K562 (cell line): ENCODE data around the gene BRAP. TPM values are rescaled to one million over a fixed set of nuclear protein-coding genes. Genes with fewer than 3 reads are reported as not detected.

ENCODE experiments used
- ATAC-seq: fragments of 200-7000 bp; cut with Tn5 transposase; 3 replicates; pipeline ENCODE4 v1.9.1; 2020; ENCODE audit warnings: moderate library complexity
- BruUV-seq: library from RNA; stranded (reverse); fragments of 400-500 nt; replicated peaks from 2 replicates; lab custom pipeline; 2021; lab: Mats Ljungman, UMichigan
- CTCF ChIA-PET: fragments of 300-600 bp; formaldehyde crosslinking; extraction: SDS; loops from one replicate; lab custom pipeline; 2021; ENCODE audit warnings: low intra/inter-chr PET ratio; lab: Yijun Ruan, JAX
- POLR2A ChIA-PET: fragments of 300-600, 350-650 bp; sonication (Branson Sonifier 250); formaldehyde crosslinking; extraction: SDS; loops from one replicate; lab custom pipeline; 2021; ENCODE audit warnings: antibody characterized with exemption, inconsistent platforms; lab: Yijun Ruan, JAX
- DNase-seq, 4 experiments: peaks; one replicate each; pipeline versions ENCODE4 v3.0.0 to v3.0.0-alpha.2; 2011 to 2018; ENCODE audit warnings: low spot score in 3 of 4, mixed read lengths in 3 of 4; ENCODE audit errors: extremely low read depth in 1 of 4
- FAIRE-seq: peaks from 2 replicates; lab custom pipeline; 2011; peaks lifted over from hg19 to GRCh38; lab: Jason Lieb, UNC
- H2AFZ ChIP-seq: 2 replicates; pipeline ENCODE4 v1.6.0; 2011; ENCODE audit warnings: low read depth, low read length, control low read depth, inconsistent platforms
- H3K27ac ChIP-seq: fragments of 200-600 bp; 3 replicates; pipeline ENCODE4 v1.8.0; 2011; ENCODE audit warnings: low read depth, mild to moderate bottlenecking, control low read depth, inconsistent platforms, low read length, moderate library complexity, mixed read lengths; ENCODE audit errors: extremely low read depth
- H3K27me3 ChIP-seq, 2 experiments: fragments of 300-600 bp in 1 of 2; 2 replicates in 1 of 2; 3 replicates in 1 of 2; pipeline versions ENCODE4 v1.6.0 to v1.8.0; 2011; ENCODE audit warnings: inconsistent platforms in 2 of 2, low read length in 2 of 2, mild to moderate bottlenecking in 1 of 2, mixed read lengths in 1 of 2, moderate library complexity in 1 of 2; ENCODE audit not compliant: control insufficient read depth in 2 of 2, insufficient read depth in 2 of 2
- H3K36me3 ChIP-seq: fragments of 300-600 bp; 3 replicates; pipeline ENCODE4 v1.8.0; 2011; ENCODE audit warnings: mild to moderate bottlenecking, low read length, inconsistent platforms; ENCODE audit not compliant: control insufficient read depth, insufficient read depth
- H3K4me1 ChIP-seq, 2 experiments: fragments of 200-600 bp in 1 of 2; replicated peaks in 1 of 2; 2 replicates in 1 of 2; 3 replicates in 1 of 2; pipeline versions ENCODE4 v1.5.1 to v1.8.0; 2011; ENCODE audit warnings: inconsistent platforms in 2 of 2, low read length in 2 of 2, mild to moderate bottlenecking in 1 of 2, mixed read lengths in 1 of 2, moderate library complexity in 1 of 2; ENCODE audit not compliant: control insufficient read depth in 2 of 2, insufficient read depth in 2 of 2
- H3K4me2 ChIP-seq: 2 replicates; pipeline ENCODE4 v1.6.1; 2011; ENCODE audit warnings: low read length, control low read depth, inconsistent platforms, mixed read lengths; ENCODE audit not compliant: insufficient read depth
- H3K4me3 ChIP-seq: fragments of 200-600 bp; sonication (generic), shearing (Covaris generic); 2 replicates; pipeline ENCODE4 v1.5.1; 2016; ENCODE audit warnings: control low read depth, inconsistent platforms
- H3K79me2 ChIP-seq: fragments of 200-600 bp; 3 replicates; pipeline ENCODE4 v1.8.0; 2011; ENCODE audit warnings: low read length, inconsistent platforms; ENCODE audit not compliant: control insufficient read depth, insufficient read depth
- H3K9ac ChIP-seq, 2 experiments: 2 replicates each; pipeline versions ENCODE4 v1.6.0 to v1.6.1; 2011; ENCODE audit warnings: low read depth in 2 of 2, low read length in 2 of 2, control low read depth in 1 of 2, inconsistent platforms in 1 of 2, mild to moderate bottlenecking in 1 of 2, mixed read lengths in 1 of 2; ENCODE audit not compliant: insufficient read depth in 1 of 2
- H3K9me1 ChIP-seq: one replicate; pipeline ENCODE4 v1.6.0; 2011; ENCODE audit warnings: inconsistent platforms, mild to moderate bottlenecking, low read length, moderate library complexity; ENCODE audit not compliant: control insufficient read depth, insufficient read depth
- H3K9me3 ChIP-seq: replicated peaks from 2 replicates; pipeline ENCODE4 v1.5.1; 2011; ENCODE audit warnings: low read depth, low read length, inconsistent platforms; ENCODE audit not compliant: control insufficient read depth, insufficient read depth
- H4K20me1 ChIP-seq: replicated peaks from 2 replicates; pipeline ENCODE4 v1.6.1; 2011; ENCODE audit warnings: low read length, inconsistent platforms, mixed read lengths; ENCODE audit not compliant: control insufficient read depth, insufficient read depth
- IRF2 ChIP-seq: sonication (generic); formaldehyde crosslinking; IDR thresholded peaks from 2 replicates; pipeline ENCODE4 v1.8.1; 2022; ENCODE audit warnings: mild to moderate bottlenecking, missing genetic modification reagents
- NFATC3 ChIP-seq: fragments of 450-650 bp; IDR thresholded peaks from 2 replicates; pipeline ENCODE4 v1.6.1; 2017; ENCODE audit warnings: mild to moderate bottlenecking
- NFE2 ChIP-seq: IDR thresholded peaks from 2 replicates; pipeline ENCODE4 v1.6.1; 2014; ENCODE audit warnings: antibody characterized with exemption, low read depth
- PTBP1 ChIP-seq: fragments of 200-400 bp; formaldehyde crosslinking; IDR thresholded peaks from 2 replicates; pipeline ENCODE4 v1.6.1; 2017; ENCODE audit warnings: low read depth, low read length
- YY1 ChIP-seq, 3 experiments: IDR thresholded peaks; 2 replicates each; pipeline ENCODE4 v1.6.1; 2011; ENCODE audit warnings: low read length in 2 of 3, mild to moderate bottlenecking in 2 of 3, moderate library complexity in 2 of 3, borderline replicate concordance in 1 of 3, control low read depth in 1 of 3, low read depth in 1 of 3; ENCODE audit not compliant: insufficient read depth in 3 of 3, insufficient replicate concordance in 2 of 3, control insufficient read depth in 1 of 3, insufficient read length in 1 of 3; ENCODE audit errors: extremely low read depth in 1 of 3
- ZNF212 ChIP-seq: fragments of 450-650 bp; formaldehyde crosslinking; IDR thresholded peaks from 2 replicates; pipeline ENCODE4 v1.4.0; 2020; ENCODE audit warnings: mild to moderate bottlenecking
- WGBS: fragments of 100-300 bp; shearing (Covaris generic); methylation state at CpG from one replicate; pipeline ENCODE4 v1.1.6; 2016; ENCODE audit warnings: low coverage, mixed read lengths; ENCODE audit not compliant: insufficient coverage; ENCODE audit errors: missing lambda C conversion rate; 5-methylcytosine and 5-hydroxymethylcytosine counted together
- in situ Hi-C: fragments of 300-500 bp; cut with MboI; formaldehyde crosslinking; loops from 4 replicates; pipeline ENCODE4 v1.15.0; 2018; ENCODE audit warnings: inconsistent platforms, mixed read lengths
- intact Hi-C: fragments of 100-400 bp; cut with micrococcal nuclease; formaldehyde crosslinking; loops from 2 replicates; pipeline ENCODE4 v1.14.2; 2022
- polyA plus RNA-seq, 8 experiments: library from polyadenylated mRNA; depleted of rRNA in 4 of 8; stranded (reverse) in 5 of 8; unstranded in 3 of 8; fragments of >200 nt; fragmentation: Nextera tagmentation in 2 of 8; fragmentation: Illumina TruSeq in 1 of 8; extraction: Ambion mirVana in 2 of 8; extraction: Trizol in 1 of 8; gene quantifications; 2 replicates each; pipeline versions ENCODE4 v1.2.1 to v1.2.3, GENCODE V29; 2011 to 2014; ENCODE audit warnings: inconsistent platforms in 1 of 8, missing spikeins in 1 of 8
- total RNA-seq, 7 experiments: library from RNA; depleted of rRNA in 6 of 7; stranded (reverse); fragments of >200 nt in 6 of 7; fragmentation: Illumina TruSeq in 2 of 7; extraction: Trizol in 2 of 7; gene quantifications; 2 replicates each; pipeline versions ENCODE4 v1.2.1 to v1.2.3, GENCODE V29; 2011 to 2021; ENCODE audit warnings: low replicate concordance in 1 of 7
- TF ChIP-seq, protein P1 (sequence below): fragments of 450-650 bp; IDR thresholded peaks from 2 replicates; pipeline ENCODE4 v1.6.1; 2016
- TF ChIP-seq, protein P2 (sequence below): fragments of 450-650 bp; IDR thresholded peaks from 2 replicates; pipeline ENCODE4 v1.6.1; 2018; ENCODE audit not compliant: partially characterized antibody

BRAP gene
- total and polyA plus RNA-seq, 9 of the 15 experiments (the other 6 are each of a cell fraction or from before 2014, with no cell fraction given), result 2.2 to 32.6 (median 27.5) TPM

DNA sequence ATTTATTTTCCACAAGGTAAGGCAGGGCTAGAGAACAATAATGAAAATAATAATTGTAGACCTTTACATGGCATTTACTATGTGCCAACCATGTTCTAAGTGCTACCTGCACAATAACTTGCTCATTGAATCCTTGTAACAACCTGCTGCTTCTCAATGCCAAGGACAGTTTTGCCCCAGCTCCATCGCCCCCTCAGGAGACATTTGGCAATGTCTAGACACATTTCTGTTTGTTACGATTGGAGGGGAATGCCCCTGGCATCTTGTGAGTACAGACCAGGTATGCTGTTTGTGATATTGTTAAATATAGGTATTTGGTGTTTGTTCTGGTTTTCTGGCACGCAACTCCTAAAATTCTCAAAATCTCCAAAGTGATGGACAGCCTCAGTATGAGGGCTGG, 78.5 kb downstream of the BRAP start:
- intact Hi-C loops (no loop called here), in situ Hi-C loops (no loop called here)
- H3K27me3 ChIP-seq, result no peaks in the 10 kb centered on the region
- no peak overlapping the region for H3K4me2 ChIP-seq
- ChIA-PET CTCF (no interaction called here), POLR2A (interaction anchor here (0.6 to 1.5 kb wide), 3 partner anchors 10 to 29 kb away, joined by 3 to 5 read pairs (median 3); no protein-coding TSS in a partner anchor)
- TF ChIP-seq IRF2 (no peak), PTBP1 (no peak), ZNF212 (CRISPR knock-in tag) (no peak), YY1 (IDR thresholded peaks at IDR 0.05; ENCODE audit: borderline replicate concordance in 1 of 3, control insufficient read depth in 1 of 3, extremely low read depth in 1 of 3, insufficient read depth in 3 of 3, insufficient read length in 1 of 3, insufficient replicate concordance in 2 of 3, low read depth in 1 of 3, low read length in 2 of 3) (no peak), NFE2 (no peak), NFATC3 (no peak)
- TF ChIP-seq, protein P1, sequence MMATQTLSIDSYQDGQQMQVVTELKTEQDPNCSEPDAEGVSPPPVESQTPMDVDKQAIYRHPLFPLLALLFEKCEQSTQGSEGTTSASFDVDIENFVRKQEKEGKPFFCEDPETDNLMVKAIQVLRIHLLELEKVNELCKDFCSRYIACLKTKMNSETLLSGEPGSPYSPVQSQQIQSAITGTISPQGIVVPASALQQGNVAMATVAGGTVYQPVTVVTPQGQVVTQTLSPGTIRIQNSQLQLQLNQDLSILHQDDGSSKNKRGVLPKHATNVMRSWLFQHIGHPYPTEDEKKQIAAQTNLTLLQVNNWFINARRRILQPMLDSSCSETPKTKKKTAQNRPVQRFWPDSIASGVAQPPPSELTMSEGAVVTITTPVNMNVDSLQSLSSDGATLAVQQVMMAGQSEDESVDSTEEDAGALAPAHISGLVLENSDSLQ, result 0 out of 2 replicates have a peak, but pooled peaks have one; percentile 8
- TF ChIP-seq, protein P2, sequence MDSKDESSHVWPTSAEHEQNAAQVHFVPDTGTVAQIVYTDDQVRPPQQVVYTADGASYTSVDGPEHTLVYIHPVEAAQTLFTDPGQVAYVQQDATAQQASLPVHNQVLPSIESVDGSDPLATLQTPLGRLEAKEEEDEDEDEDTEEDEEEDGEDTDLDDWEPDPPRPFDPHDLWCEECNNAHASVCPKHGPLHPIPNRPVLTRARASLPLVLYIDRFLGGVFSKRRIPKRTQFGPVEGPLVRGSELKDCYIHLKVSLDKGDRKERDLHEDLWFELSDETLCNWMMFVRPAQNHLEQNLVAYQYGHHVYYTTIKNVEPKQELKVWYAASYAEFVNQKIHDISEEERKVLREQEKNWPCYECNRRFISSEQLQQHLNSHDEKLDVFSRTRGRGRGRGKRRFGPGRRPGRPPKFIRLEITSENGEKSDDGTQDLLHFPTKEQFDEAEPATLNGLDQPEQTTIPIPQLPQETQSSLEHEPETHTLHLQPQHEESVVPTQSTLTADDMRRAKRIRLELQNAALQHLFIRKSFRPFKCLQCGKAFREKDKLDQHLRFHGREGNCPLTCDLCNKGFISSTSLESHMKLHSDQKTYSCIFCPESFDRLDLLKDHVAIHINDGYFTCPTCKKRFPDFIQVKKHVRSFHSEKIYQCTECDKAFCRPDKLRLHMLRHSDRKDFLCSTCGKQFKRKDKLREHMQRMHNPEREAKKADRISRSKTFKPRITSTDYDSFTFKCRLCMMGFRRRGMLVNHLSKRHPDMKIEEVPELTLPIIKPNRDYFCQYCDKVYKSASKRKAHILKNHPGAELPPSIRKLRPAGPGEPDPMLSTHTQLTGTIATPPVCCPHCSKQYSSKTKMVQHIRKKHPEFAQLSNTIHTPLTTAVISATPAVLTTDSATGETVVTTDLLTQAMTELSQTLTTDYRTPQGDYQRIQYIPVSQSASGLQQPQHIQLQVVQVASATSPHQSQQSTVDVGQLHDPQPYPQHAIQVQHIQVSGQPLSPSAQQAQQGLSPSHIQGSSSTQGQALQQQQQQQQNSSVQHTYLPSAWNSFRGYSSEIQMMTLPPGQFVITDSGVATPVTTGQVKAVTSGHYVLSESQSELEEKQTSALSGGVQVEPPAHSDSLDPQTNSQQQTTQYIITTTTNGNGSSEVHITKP, result no peak
- ATAC-seq, result no peak
- H3K9ac ChIP-seq, result no peak overlapping the region
- H3K9me3 ChIP-seq, result no peaks in the 10 kb centered on the region
- no peak for DNase-seq
- H3K27ac ChIP-seq, result no peak overlapping the region
- no peak overlapping the region for H2AFZ ChIP-seq
- H3K4me3 ChIP-seq, result no peak overlapping the region
- H3K9me1 ChIP-seq, result no peaks in the 10 kb centered on the region
- no peaks in the 10 kb centered on the region for H3K36me3 ChIP-seq
- H4K20me1 ChIP-seq, result no peaks in the 10 kb centered on the region
- WGBS, result 60% methylated on average over 3 of the region's 3 CpGs
- peak; percentile 52 for FAIRE-seq
- H3K4me1 ChIP-seq, result no peaks in the 10 kb centered on the region
- no TSS peak for BruUV-seq
- no peaks in the 10 kb centered on the region for H3K79me2 ChIP-seq
